Keratinocyte (primary cell): ENCODE data around the gene GADD45GIP1.

Source experiments
- CTCF ChIP-seq, 3 experiments: IDR thresholded peaks in 1 of 3; conservative IDR thresholded peaks in 1 of 3; optimal IDR thresholded peaks in 1 of 3; 2 replicates in 2 of 3; 3 replicates in 1 of 3; pipeline versions ENCODE3 to v1.5.1; 2011; ENCODE audit warnings: low read length in 3 of 3, mild to moderate bottlenecking in 3 of 3, moderate library complexity in 2 of 3, control low read depth in 1 of 3, inconsistent platforms in 1 of 3; ENCODE audit not compliant: insufficient read depth in 2 of 3; ENCODE audit errors: extremely low read depth in 1 of 3
- EZH2 ChIP-seq: IDR thresholded peaks from one replicate; pipeline ENCODE4 v1.6.1; 2012; ENCODE audit warnings: inconsistent platforms, mild to moderate bottlenecking, low read length, moderate library complexity

DNA sequence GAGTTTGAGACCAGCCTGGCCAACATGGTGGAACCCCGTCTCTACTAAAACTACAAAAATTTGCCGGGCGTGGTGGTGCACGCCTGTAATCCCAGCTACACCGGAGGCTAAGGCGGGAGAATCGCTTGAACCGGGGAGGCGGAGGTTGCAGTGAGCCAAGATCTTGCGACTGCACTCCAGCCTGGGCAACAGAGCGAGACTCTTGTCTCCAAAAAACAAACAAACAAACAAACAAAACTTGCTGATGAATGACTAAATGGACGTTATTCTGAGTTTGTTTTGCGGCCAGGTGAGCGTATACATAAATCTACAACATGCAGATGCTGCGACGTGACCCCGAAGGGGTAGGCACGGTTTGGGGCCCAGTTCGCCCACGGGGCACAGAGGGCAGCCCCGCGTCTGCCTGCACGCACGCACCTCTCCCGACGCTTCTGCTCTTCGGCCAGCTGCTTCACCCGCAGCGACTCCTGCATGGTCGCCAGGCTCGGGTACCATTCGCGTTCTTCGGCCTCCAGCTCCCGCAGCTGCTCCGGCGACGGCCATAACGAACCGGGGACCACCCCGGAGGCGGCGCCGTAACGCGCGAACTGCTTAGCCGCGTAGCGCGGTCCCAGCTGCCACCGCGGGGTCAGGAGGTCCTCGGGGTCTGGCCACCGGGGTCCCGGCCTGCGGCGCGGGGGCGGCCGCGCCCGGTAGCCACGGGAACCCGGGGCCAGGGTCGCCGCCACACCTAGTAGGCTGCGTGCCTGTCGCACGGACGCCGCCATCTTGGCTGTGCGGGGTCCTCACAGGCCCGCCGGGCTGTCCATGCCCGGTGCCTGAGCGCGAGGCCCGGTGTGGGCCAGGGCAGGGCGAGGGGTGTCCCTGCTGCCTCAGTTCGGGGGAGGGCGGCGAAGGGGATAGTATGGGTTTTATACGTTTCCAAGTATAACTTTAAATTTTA is at the start of gene GADD45GIP1:
- TF ChIP-seq CTCF (optimal IDR thresholded peaks at IDR 0.05 in 1 of 3, IDR thresholded peaks at IDR 0.05 in 1 of 3, conservative IDR thresholded peaks at IDR 0.05 in 1 of 3; ENCODE audit: extremely low read depth in 1 of 3, insufficient read depth in 2 of 3, low read length in 3 of 3) (no peak), EZH2 (no peak)
